HG02970 (cell line): ENCODE data around the gene BMPR1A.

Experiments used
- ATAC-seq: cut with Tn5 transposase; IDR thresholded peaks from one replicate; pipeline ENCODE4 v1.9.1; 2021; ENCODE audit warnings: mild to moderate bottlenecking, moderate library complexity, moderate number of reproducible peaks; ENCODE audit not compliant: unreplicated experiment, low FRiP score

The BMPR1A gene

GRCh38 chr10:86795353-86795752 lies 38.9 kb downstream of the BMPR1A start:
- ATAC-seq, result no peak

- ATAC-seq, result no peak
These were observed 41.6 kb downstream of the BMPR1A start for GRCh38 chr10:86798025-86798424.

GRCh38 chr10:86798611-86799010 lies 42.2 kb downstream of the BMPR1A start:
- no peak for ATAC-seq

- ATAC-seq, result no peak
These were observed 42.9 kb downstream of the BMPR1A start for GRCh38 chr10:86799188-86799845.

GRCh38 chr10:86801995-86802394 lies 45.6 kb downstream of the BMPR1A start:
- no peak for ATAC-seq

DNA sequence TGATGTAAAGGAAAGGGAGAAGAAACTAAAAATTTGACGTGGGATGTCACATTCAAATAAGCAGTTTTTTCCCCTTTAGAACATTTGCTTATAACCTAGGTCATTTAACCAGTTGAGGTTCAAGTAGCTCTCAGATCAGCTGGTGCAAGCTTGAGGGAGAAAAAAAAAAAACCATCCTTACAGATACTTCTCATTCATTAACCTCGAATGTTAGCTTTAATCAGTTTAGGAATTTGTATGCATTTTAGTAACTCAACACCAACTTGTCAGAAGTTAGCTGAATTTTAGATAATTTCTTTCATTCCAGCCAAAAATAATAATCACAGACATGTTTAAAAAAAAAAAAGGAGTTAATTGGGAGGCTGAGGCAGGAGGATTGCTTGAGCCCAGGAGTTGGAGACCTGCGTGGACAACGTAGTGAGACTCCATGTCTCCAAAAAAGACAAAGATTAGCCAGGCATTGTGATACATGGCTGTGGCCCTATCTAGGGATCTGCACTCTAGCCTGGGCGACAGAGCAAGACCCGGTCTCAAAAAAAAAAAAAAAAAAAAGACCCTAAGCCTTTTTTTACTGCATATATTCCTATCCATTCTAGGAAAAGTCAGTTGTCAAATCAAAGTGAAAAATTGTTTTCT lies 46.2 kb downstream of the BMPR1A start:
- ATAC-seq, result no peak

DNA sequence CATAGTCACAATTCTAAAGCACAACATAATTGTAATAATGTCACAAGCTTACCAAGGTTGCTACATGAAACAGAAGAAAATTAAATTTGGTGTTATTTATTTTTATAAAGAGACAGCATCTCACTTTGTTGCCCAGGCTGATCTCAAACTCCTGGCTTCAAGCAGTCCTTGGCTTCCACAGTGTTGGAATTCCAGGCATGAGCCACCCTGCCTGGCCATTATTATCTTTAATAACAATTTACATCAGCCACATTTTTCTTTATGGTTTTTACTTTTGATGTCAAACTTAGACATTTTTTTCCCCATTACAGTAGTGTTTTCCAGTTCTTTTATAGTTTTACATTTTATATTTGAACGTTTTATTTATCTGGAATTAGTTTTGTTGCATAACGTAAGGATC lies 46.7 kb downstream of the BMPR1A start:
- no peak for ATAC-seq

DNA sequence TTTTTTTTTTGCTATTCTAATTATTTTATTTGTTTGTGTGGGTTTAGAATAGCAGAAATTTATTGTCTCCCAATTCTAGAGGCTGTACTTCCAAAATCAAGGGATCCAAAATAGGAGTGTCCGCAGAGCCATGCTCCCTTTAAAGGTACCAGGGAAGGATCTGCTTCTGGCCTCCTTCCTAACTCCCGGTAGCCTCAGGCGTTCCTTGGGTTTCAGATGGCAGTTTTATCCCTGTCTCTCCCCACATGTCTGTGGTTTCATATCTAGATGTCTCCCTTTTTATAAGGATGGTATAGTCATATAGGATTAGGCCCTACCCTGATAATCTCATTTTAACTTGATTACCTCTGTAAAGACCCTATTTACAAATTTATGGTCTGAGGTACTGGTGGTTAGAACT lies 48.4 kb downstream of the BMPR1A start:
- no peak for ATAC-seq

GRCh38 chr10:86813101-86813500 lies 56.7 kb downstream of the BMPR1A start:
- no peak for ATAC-seq

DNA sequence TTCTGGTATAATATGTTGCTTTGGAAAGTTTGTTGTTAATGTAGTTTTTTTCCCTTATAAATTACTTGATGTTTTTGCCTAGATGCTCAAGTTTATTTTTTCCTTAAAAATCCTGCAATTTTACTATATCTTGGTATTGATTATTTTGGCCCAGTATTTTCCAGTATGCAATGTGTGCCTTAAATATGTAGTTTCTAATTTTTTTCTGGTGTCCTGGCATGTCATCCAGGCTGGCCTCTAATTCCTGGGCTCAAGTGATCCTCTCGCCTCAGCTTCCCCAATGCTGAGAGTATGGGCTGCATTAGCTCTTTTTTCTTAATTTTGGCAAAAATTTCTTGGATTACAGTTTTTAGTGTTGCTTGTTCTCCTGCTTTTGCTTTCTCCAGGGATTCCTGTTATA lies 57.6 kb downstream of the BMPR1A start:
- ATAC-seq, result no peak

- ATAC-seq, result no peak
These were observed 58.7 kb downstream of the BMPR1A start for GRCh38 chr10:86815035-86815617.

DNA sequence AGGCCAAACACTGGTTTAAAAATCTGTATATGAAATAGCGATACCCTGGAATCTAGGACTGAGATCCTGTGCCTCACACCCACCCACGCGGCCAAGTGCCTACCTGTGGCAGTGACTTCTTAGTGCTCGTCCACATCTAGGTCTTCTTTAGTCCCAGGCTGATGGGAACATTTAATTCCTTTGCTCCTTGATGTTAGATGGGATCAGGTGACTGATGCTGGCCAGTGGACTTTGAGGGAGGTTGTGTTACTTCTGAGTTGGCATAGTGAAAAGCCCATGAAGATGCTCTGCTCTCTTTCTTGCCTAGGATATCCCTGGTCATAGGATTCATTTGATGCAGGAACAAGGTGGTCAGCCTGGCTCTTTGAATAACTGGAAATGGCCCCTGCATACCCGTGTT lies 59.2 kb downstream of the BMPR1A start:
- ATAC-seq, result no peak

- no peak for ATAC-seq
These were observed 60.8 kb downstream of the BMPR1A start for GRCh38 chr10:86817246-86817645.

DNA sequence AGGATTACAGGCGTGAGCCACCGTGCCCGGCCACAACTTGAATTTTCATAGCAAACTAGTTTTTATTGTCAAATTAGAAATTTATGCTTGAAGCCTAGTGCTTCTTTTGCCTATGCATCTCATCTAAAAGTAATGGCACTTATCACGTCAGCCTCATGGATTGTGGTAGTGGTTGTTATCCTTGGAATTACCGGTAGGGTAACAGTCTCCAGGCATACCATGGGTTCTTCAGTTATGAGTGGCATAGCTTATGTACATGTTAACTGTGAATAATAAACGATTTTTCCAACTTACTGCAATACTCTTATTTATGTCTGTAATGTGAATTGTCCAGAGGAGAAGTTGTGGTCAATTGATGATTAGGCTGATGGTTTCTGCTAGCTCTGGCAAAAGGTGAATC lies 63.1 kb downstream of the BMPR1A start:
- no peak for ATAC-seq

- no peak for ATAC-seq
These were observed 64.1 kb downstream of the BMPR1A start for GRCh38 chr10:86820509-86820908.

DNA sequence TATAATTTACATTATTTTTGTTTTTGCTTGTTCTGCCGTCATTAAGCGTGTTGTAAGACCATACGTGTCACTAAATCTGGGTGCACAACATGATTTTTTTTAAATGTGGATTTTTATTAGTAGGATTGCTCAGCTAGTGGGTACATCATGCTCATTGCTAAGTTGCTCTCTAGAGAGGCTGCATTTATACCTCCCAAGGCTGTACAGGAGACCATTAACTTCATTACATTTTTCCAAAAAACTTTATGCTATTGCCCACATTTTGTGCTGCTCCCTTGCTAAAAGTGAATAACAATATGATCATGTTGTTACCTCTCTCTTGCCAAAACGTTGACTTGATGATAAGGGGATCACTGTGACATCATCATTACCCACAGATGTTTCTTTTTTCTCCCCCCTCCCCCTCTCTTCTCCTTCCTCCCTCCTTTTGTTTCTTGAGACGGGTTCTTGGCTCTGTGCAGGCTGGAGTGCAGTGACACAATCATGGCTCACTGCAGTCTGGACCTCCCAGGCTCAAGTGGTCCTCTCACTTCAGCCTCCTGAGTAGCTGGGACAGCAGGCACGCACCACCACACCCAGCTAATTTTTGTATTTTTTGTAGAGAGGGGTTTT lies 65.1 kb downstream of the BMPR1A start:
- ATAC-seq, result no peak

GRCh38 chr10:86823565-86823964 lies 67.1 kb downstream of the BMPR1A start:
- no peak for ATAC-seq

DNA sequence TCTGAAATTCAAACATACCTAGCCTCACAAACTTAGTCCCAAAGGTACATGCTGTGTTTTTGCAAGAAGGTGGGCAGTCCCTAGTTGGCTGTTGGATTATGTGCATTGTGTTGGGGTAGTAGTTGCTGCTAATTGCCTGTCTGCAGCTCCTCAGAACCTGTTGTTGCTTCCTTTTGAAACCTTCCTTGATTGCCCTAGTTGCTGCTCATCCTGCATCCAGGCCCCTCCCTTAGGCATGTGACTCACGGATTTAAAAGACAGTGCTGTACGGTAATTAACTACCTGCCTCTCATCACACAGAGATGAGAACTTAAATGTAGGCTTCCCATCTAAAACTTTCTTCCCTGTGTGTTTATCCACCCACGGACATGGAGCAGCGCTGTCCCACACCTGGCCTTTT lies 67.7 kb downstream of the BMPR1A start:
- ATAC-seq, result no peak

GRCh38 chr10:86825366-86825765 lies 68.9 kb downstream of the BMPR1A start:
- no peak for ATAC-seq

- no peak for ATAC-seq
These were observed 71.2 kb downstream of the BMPR1A start for GRCh38 chr10:86827639-86828038.

DNA sequence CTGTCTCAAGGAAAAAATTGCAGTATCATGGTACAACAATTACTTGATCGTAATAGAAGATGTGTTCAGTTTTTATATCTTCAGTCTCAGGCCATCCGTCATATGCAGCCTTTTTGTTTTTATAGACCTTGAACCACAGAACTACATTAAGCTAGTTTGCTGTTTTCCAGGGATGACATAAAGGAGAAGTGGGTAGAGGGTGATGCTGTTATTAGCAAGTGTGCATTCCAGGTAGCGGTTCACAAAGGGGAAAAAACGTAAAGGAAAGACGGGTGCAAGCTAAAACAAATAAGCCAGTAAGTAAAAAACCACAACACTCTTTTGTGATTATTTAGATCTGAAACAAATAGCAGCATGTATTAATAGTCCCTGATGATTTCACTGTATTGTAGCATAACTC lies 71.7 kb downstream of the BMPR1A start:
- no peak for ATAC-seq

- ATAC-seq, result no peak
These were observed 73.1 kb downstream of the BMPR1A start for GRCh38 chr10:86829472-86829871.
